T-helper 2 cell treated with Interferon-gamma antibody and Interleukin-4, amounts not matched to agents 5 μg/mL and 100 μg/mL, for 36 hours (primary cell): ENCODE measurements around the gene GOLGA2.

Experiments
- DNase-seq: peaks from one replicate; pipeline ENCODE4 v3.0.0; 2021; ENCODE audit warnings: low spot score
- H3K27ac Mint-ChIP-seq: one replicate; pipeline ENCODE4 v1.8.0; 2021; ENCODE audit warnings: mild to moderate bottlenecking, mixed read lengths
- H3K27me3 Mint-ChIP-seq: one replicate; pipeline ENCODE4 v1.8.0; 2021; ENCODE audit warnings: low read depth, mixed read lengths
- H3K36me3 Mint-ChIP-seq: one replicate; pipeline ENCODE4 v1.8.0; 2021; ENCODE audit warnings: low read depth, mixed read lengths
- H3K4me1 Mint-ChIP-seq: one replicate; pipeline ENCODE4 v1.8.0; 2021; ENCODE audit warnings: low read depth, mixed read lengths
- H3K4me3 Mint-ChIP-seq: one replicate; pipeline ENCODE4 v1.8.0; 2022; ENCODE audit warnings: mild to moderate bottlenecking, moderate library complexity, mixed read lengths
- H3K9me3 Mint-ChIP-seq: one replicate; pipeline ENCODE4 v1.8.0; 2021; ENCODE audit warnings: mixed read lengths

GOLGA2 gene

DNA sequence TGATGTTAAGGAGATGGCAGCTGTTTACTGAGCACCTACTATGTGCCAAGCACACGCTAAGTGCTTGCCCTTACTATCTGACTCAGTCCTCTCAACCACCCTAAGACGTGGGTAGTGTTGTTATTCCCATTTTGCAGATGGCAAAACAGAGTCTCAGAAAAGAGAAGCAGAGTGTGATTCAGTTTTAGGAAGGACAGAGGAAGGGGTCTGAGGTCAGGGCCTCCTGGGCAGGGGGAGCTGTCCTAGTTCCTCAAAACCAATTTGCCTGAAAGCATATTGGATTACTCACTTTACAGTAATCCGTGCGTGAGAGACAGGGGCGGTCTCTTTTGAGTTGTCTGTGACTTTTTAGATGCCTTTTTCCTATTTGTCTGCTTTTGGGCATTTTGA is 49.4 kb downstream of the GOLGA2 start:
- no peaks in the 10 kb centered on the region for H3K9me3 Mint-ChIP-seq
- no peaks in the 10 kb centered on the region for H3K4me1 Mint-ChIP-seq
- H3K36me3 Mint-ChIP-seq: no peaks in the 10 kb centered on the region
- peaks cover 3% of the 10 kb centered on the region for H3K27me3 Mint-ChIP-seq
- no peak overlapping the region for H3K27ac Mint-ChIP-seq
- DNase-seq: no peak
- H3K4me3 Mint-ChIP-seq: no peak overlapping the region

GRCh38 chr9:128225770-128226411 is 49.9 kb downstream of the GOLGA2 start:
- no peak overlapping the region for H3K4me3 Mint-ChIP-seq

DNA sequence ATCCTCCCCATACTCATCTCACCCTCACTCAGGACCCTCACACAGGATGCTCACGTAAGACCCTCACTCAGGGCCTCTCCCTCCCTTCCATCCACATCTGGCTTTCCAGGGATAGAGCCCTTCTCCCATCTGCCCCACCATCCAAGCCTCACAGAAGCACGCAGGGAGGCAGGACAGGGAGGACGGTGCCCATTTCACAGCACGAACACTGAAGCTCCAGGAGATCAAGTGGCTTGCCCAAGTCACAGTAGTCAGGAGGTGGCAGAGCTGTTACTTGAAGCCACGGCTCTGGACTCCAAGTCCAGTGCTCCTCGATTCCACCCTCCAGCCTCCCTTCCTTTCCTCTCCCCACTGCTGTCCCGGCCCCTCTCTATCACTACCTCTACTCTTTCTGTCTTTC is 50.9 kb downstream of the GOLGA2 start:
- Mint-ChIP-seq H3K36me3 (no peaks in the 10 kb centered on the region), H3K9me3 (no peaks in the 10 kb centered on the region), H3K4me3 (no peak overlapping the region), H3K27me3 (peaks cover 3% of the 10 kb centered on the region), H3K4me1 (no peaks in the 10 kb centered on the region), H3K27ac (no peak overlapping the region)
- no peak for DNase-seq

More at GRCh38 chr9:128225770-128226411, 49.9 kb downstream of the GOLGA2 start:
- no peak overlapping the region for H3K27ac Mint-ChIP-seq
- no peaks in the 10 kb centered on the region for H3K4me1 Mint-ChIP-seq
- no peaks in the 10 kb centered on the region for H3K9me3 Mint-ChIP-seq
- no peak for DNase-seq
- no peaks in the 10 kb centered on the region for H3K36me3 Mint-ChIP-seq
- H3K27me3 Mint-ChIP-seq: peaks cover 3% of the 10 kb centered on the region

DNA sequence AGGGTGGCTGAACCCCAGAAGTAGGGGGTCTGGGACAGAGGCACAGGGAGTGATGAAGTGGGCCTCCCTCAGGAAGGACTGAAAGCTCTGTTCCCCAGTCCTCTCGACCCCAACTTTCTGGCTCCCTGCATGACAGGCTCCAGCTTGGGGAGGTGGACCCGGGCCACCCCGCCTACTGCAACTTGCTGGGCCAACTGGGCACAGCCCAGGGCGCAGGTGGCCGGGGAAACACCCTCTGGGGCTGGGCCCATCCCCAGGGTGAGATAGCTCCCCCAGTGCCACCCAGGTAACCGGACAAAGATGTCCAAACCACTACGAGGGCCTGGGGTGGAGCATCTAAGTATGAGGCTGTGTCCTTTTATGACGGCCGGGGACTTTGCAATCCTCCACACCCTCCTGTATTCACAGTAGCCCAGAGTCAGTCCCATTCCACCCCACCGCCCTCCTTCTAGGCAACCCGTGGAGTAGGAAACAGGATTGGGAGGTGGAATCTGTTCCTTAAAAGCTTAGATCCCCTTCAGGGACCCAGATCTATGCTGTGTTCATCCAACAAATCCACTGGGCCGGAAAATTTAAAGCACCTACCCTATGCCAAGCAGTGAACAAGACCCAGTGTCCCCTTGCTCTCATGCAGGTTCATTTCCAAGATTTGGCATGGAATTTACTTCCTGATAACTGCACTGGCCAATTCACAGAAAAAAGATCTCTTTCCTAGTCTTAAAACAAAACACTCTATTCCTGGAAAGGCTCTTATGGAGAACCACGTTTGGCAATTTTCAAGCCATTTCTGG is 52.7 kb downstream of the GOLGA2 start:
- Mint-ChIP-seq H3K36me3 (no peaks in the 10 kb centered on the region), H3K9me3 (no peaks in the 10 kb centered on the region), H3K4me3 (no peak overlapping the region), H3K4me1 (peaks cover 10% of the 10 kb centered on the region), H3K27me3 (peaks cover 3% of the 10 kb centered on the region), H3K27ac (no peak overlapping the region)
- no peak for DNase-seq

DNA sequence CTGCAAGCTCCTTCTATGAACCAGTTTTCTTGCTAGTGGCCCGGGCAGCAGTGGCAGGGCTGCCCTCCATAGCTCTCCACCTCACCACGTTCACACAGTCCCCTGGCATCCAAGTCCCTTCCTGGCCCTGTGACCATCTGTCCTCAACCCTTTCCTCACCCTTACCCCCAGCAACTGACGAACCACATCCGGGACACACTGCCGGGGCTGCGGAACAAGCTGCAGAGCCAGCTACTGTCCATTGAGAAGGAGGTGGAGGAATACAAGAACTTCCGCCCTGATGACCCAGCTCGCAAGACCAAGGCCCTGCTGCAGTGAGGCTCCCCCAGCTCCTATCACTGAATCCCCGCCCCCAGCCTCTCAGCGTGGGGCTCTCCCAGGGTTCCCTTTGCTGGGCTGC is 53.8 kb downstream of the GOLGA2 start:
- no peak overlapping the region for H3K4me3 Mint-ChIP-seq
- no peaks in the 10 kb centered on the region for H3K36me3 Mint-ChIP-seq

DNA sequence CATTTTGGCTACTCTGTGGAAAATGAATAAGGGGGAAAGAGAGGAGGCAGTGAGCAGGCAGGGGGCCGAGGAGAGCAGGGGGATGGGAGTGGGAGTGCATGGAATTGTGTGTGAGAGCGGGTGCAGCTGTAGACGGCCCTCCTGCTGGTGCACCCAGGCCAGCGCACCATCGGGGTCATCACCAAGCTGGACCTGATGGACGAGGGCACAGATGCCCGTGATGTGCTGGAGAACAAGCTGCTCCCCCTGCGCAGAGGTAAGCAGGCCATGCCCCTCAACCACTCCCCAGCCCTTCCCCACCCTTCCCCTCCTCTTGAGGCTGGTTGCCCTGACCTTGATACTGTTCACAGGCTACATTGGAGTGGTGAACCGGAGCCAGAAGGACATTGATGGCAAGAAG is 56.0 kb downstream of the GOLGA2 start:
- Mint-ChIP-seq H3K9me3 (no peaks in the 10 kb centered on the region), H3K4me3 (no peak overlapping the region), H3K4me1 (peaks cover 10% of the 10 kb centered on the region), H3K36me3 (no peaks in the 10 kb centered on the region), H3K27me3 (no peaks in the 10 kb centered on the region), H3K27ac (no peak overlapping the region)
- no peak for DNase-seq

More for the DNA sequence above, 53.8 kb downstream of the GOLGA2 start:
- no peak for DNase-seq
- peaks cover 3% of the 10 kb centered on the region for H3K27me3 Mint-ChIP-seq
- no peak overlapping the region for H3K27ac Mint-ChIP-seq
- peaks cover 10% of the 10 kb centered on the region for H3K4me1 Mint-ChIP-seq
- H3K9me3 Mint-ChIP-seq: no peaks in the 10 kb centered on the region

GRCh38 chr9:128218518-128219389 is 57.1 kb downstream of the GOLGA2 start:
- peaks cover 3% of the 10 kb centered on the region for H3K27me3 Mint-ChIP-seq
- H3K36me3 Mint-ChIP-seq: no peaks in the 10 kb centered on the region
- H3K4me1 Mint-ChIP-seq: peaks cover 10% of the 10 kb centered on the region
- peak overlapping the region; percentile 28 for H3K27ac Mint-ChIP-seq
- H3K9me3 Mint-ChIP-seq: no peaks in the 10 kb centered on the region
- H3K4me3 Mint-ChIP-seq: peak overlapping the region; percentile 84
- DNase-seq: peak; percentile 95

GRCh38 chr9:128218172-128218517 is 57.7 kb downstream of the GOLGA2 start:
- peak overlapping the region; percentile 28 for H3K27ac Mint-ChIP-seq
- H3K27me3 Mint-ChIP-seq: peaks cover 3% of the 10 kb centered on the region
- H3K4me3 Mint-ChIP-seq: peak overlapping the region; percentile 84
- H3K36me3 Mint-ChIP-seq: no peaks in the 10 kb centered on the region
- peaks cover 10% of the 10 kb centered on the region for H3K4me1 Mint-ChIP-seq
- no peak for DNase-seq
- no peaks in the 10 kb centered on the region for H3K9me3 Mint-ChIP-seq

- Mint-ChIP-seq H3K4me3 (no peak overlapping the region), H3K9me3 (no peaks in the 10 kb centered on the region), H3K27me3 (peaks cover 10% of the 10 kb centered on the region), H3K27ac (no peak overlapping the region), H3K4me1 (peaks cover 10% of the 10 kb centered on the region), H3K36me3 (no peaks in the 10 kb centered on the region)
- no peak for DNase-seq
Measured at GRCh38 chr9:128216781-128217553, 58.8 kb downstream of the GOLGA2 start.

GRCh38 chr9:128215491-128216409 is 60.1 kb downstream of the GOLGA2 start:
- no peaks in the 10 kb centered on the region for H3K36me3 Mint-ChIP-seq
- no peaks in the 10 kb centered on the region for H3K9me3 Mint-ChIP-seq
- DNase-seq: no peak
- H3K27ac Mint-ChIP-seq: no peak overlapping the region
- no peak overlapping the region for H3K4me3 Mint-ChIP-seq
- peaks cover 20% of the 10 kb centered on the region for H3K27me3 Mint-ChIP-seq
- peaks cover 10% of the 10 kb centered on the region for H3K4me1 Mint-ChIP-seq

- H3K4me3 Mint-ChIP-seq: no peak overlapping the region
Measured at GRCh38 chr9:128214571-128215490, 61.0 kb downstream of the GOLGA2 start.

More at GRCh38 chr9:128214571-128215490, 61.0 kb downstream of the GOLGA2 start:
- Mint-ChIP-seq H3K9me3 (no peaks in the 10 kb centered on the region), H3K4me1 (peaks cover 10% of the 10 kb centered on the region), H3K27me3 (peaks cover 20% of the 10 kb centered on the region), H3K27ac (no peak overlapping the region), H3K36me3 (no peaks in the 10 kb centered on the region)
- no peak for DNase-seq
